Eye (tissue), 1 donor: ENCODE measurements around the gene PPP2R5C.

Experiments
- DNase-seq: peaks from one replicate; pipeline ENCODE4 v3.0.0-alpha.2; 2015

Gene PPP2R5C

DNA sequence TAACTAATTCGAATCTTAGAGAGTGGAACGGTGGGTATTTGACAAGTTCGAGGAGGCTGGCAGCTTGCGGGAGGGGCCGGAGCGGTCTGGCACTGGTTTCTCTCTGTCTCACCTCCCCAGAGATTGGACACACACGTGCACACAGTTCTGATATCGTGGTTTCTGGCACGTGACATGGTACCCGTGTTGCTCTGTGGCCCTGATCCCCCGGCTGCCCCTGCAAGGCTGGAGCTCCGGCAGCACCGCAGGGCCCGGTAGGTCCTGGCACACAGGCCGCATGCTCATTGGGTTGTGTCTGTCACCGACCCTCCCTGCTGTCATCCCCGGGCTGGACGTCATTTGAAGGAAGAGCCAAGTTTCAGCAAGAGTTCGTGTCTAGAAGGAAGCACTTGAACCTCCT lies 82.7 kb downstream of the PPP2R5C start:
- DNase-seq: no peak

- DNase-seq: no peak
These were observed 83.2 kb downstream of the PPP2R5C start for GRCh38 chr14:101844751-101845150.

GRCh38 chr14:101845496-101845895 lies 84.0 kb downstream of the PPP2R5C start:
- no peak for DNase-seq

DNA sequence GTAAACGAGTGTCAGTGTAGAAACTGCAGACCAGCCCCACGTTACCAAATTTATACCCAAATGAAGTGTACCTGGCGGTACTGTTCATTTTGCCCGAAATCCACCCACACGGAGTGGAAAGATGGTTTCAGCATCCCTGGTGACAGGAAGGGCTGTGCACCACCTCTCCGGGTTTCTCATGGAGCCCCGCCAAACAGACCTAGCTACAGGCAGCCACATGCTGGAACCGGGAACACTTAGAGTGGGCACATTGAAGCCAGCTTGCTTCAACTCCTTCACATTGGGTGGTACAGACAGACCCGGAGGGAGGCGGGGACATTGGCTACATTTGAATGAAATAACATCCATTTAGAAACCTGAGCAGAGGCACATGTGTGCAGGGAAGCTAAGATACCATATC lies 84.4 kb downstream of the PPP2R5C start:
- DNase-seq: no peak

GRCh38 chr14:101849125-101849524 lies 87.6 kb downstream of the PPP2R5C start:
- no peak for DNase-seq

GRCh38 chr14:101849640-101850039 lies 88.1 kb downstream of the PPP2R5C start:
- DNase-seq: no peak

DNA sequence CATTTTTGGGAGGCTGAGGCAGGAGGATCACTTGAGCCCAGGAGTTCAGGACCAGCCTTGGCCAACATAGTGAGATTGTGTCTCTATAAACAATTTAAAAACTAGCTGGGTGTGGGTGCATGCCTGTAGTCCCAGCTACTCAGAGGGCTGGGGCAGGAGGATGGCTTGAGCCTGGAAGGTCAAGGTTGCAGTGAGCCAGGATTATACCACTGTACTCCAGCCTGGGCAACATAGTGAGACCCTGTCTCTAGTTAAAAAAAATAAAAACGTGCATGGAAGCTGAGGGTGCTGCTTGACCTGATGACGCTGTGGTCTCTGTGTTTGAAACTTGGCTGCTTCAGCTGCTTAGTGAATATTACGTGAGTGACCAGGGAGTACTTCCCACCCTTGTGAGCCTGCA lies 89.7 kb downstream of the PPP2R5C start:
- no peak for DNase-seq

GRCh38 chr14:101851736-101852405 lies 90.4 kb downstream of the PPP2R5C start:
- DNase-seq: no peak

- no peak for DNase-seq
These were observed 91.3 kb downstream of the PPP2R5C start for GRCh38 chr14:101852785-101853184.

DNA sequence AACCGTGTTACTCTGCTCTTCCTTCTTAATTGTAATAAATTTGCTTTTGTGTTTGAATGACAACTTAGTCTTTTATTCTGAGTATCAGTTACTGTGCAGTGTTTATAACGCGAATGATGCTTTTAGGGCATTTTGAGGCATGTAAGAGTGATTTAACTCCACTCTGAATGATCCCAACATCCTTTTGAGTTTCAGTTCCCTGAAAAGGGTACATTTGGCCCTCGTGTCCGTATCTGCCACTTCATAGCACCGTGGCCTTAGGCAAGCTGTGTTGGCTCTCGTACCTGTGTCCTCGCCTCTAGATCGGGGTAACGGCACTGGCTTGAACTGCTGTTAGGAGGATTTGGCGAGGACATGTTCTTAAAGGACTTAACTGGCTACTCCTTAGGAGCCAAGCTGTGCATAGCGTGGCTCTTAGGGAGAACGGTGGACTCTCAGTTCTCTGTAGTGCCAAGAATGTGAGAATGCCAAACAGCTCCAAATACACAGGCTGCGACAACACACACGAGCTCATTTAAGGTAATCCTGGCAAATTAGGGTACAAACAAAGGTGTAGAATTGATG lies 92.0 kb downstream of the PPP2R5C start:
- no peak for DNase-seq

DNA sequence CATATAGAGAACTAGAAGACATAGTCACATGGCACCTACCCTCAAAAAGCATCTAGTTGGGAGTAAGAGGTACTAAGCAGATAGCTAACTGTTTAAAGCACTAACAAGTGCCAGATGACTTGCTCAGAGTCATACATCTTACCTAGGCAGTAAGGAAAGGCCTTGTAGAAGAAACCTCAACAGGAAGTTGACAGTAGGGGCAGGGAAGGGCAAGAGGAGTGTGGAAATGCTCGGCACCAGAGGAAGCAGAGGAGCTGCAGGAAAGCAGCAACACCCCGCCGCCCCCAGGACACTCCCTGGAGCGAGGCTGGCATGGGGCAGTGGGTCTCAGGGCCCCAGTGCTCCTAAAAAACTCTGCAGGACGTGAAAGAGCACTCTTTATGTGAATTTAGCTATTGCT lies 92.9 kb downstream of the PPP2R5C start:
- no peak for DNase-seq

DNA sequence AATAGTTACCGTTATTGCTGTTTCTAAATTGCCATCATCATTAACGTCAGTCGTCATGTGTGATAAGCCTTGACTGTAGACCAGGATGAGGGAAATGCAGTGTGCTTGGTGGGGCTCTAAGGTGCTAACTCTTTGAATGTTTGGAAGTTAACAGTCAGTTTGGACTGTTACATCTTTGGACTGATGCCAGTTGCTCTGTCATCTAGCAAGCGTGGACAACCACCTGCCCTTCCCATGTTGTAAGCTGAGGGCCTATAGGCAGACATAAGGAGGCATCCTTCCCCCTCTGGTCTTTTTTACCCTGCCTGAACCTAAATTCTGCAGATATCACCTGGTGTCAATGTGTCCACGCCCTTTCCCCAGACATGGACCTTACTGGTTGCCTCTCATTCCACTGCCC lies 94.4 kb downstream of the PPP2R5C start:
- no peak for DNase-seq

GRCh38 chr14:101856536-101856935 lies 95.0 kb downstream of the PPP2R5C start:
- DNase-seq: no peak

DNA sequence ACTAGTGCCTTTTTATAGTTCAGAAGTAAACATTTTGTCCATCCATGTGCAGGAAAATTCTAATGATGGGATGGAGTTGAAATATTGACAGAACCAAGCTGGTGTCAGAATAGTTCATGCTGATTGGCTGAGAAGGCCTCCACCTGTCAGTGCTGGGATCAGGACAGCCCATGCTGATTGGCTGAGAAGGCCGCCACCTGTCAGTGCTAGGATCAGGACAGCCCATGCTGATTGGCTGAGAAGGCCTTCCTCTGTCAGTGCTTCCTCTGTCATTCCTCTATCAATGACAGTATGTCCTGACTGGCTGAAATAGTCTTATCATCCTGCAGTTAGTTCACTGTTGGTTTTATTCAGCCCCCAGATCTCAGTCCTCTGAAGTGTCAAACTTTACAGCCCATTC lies 95.7 kb downstream of the PPP2R5C start:
- no peak for DNase-seq

GRCh38 chr14:101858791-101859537 lies 97.5 kb downstream of the PPP2R5C start:
- no peak for DNase-seq

GRCh38 chr14:101859538-101859902 lies 98.0 kb downstream of the PPP2R5C start:
- no peak for DNase-seq

DNA sequence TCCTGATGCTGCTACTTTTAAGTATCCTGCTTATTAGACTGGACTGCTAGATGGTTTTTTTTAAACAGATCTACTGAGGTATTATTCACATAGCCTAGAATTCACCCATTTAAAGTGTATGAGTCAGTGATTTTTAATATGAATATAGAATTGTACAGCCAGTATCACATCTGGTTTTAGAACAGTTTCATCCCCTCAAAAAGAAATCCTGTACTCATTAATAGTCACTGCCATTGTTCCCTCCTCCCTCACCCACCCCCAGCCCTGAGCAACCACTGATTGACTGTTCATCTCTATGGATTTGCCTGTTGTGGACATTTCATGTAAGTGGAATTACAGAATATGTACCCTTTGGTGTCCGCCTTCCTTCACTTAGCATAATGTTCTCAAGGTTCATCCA lies 98.4 kb downstream of the PPP2R5C start:
- no peak for DNase-seq

GRCh38 chr14:101861464-101861863 lies 100.0 kb downstream of the PPP2R5C start:
- DNase-seq: no peak

DNA sequence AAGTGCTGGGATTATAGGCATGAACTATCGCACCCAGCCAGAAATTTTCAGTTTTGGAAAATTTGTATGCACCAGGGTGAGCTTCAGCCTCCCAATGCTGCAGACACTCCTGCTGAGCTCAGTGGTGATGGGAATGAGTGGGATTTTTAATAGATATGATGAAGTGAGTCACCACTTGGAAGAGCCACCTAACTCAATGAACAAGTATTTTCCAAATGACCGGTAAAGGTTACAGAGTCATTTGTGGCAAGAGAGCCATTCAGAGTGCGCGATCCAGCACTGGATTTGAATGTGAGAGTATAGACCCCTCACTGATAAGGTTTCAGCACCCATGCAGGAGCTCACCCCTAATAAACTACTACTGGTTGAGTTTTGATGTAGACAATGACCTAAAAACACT lies 100.7 kb downstream of the PPP2R5C start:
- no peak for DNase-seq

DNA sequence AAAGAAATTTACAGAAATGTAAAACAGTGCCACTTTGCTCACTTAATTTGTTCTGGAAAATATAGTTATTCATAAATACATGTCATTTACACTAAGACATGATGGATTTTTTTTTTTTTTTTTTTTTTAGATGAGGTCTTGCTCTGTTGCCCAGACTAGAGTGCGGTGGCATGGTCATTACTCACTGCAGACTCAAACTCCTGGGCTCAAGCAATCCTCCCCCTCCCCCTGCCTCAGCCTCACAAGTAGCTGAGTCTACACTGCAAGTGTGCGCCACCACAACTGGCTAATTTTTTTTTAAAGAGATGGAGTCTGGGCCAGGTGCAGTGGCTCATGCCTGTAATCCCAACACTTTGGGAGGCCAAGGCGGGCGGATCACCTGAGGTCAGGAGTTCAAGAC lies 101.2 kb downstream of the PPP2R5C start:
- no peak for DNase-seq

DNA sequence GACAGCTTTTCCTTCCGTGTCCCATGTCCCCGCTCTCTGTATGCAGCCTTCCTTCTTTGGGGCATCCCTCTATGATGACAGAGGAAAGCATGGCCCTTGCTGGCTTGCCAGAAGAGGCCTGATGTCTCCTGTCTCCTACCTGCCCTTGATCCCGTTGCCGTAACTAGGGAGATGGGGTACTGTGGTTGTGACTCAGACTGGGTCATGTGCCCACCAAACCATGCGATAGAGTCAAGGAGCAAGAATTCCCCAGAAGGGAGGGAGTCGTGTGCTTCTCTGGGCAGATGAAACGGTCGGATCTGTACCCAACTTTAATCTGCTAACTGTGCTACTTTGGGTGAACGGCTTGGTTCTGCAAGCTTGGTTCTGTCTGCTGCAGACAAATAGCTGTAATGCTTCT lies 103.8 kb downstream of the PPP2R5C start:
- DNase-seq: peak; percentile 9

DNA sequence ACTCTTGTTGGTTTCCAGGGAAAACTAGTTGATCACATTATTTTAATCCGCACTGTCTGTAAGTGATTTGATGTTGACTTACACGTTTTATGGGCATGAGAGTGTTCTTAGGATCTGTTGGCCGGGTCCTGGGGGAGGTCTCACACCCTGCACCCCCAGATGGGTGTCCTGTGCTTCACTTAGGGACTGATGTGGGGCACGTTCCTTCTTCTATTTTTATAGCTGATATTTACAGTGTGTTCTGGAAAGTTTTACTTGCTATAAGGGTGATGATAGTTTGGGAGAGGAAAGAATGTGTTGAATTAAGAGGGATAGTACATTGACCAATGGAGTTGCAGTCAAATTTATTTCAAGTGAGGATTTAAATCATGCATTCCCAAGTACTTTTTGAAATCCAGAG lies 106.3 kb downstream of the PPP2R5C start:
- no peak for DNase-seq

- no peak for DNase-seq
These were observed 107.7 kb downstream of the PPP2R5C start for GRCh38 chr14:101869217-101869616.

- DNase-seq: peak; percentile 59
These were observed 108.9 kb downstream of the PPP2R5C start for GRCh38 chr14:101870273-101870939.
